HG02870 (cell line): ENCODE results near the gene ANKRD31.

Experiments used
- ATAC-seq: cut with Tn5 transposase; IDR thresholded peaks from one replicate; pipeline ENCODE4 v1.9.1; 2021; ENCODE audit warnings: mild to moderate bottlenecking, moderate library complexity; ENCODE audit not compliant: unreplicated experiment

ANKRD31 gene

DNA sequence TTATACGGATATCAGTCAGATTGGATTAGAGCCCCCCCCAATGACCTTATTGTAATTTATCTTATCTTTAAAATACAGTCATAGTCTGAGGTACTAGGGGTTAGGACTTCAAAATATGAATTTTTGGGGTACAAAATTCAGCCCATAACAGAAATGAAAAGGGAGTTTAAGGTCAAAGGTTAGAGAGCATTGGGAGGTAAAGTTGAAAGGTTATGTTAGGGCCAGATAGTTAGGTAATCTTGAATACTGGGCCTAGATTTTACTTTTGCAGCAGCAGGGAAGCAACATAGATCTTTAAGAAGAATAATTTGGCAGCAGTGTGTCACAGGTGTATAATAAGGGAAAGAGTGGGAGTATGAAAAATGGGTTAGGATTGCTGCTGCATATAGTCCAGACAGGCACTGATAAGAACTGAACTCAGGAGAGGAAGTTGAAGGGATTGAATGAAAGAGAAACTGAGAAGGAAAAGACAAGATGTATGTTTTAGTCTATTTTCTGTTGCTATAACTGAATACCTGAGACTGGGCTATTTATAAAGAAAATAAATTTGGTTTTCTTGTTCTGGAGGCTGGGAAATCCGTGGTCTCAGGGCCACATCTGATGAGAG, 173.7 kb downstream of the ANKRD31 start:
- ATAC-seq = no peak

DNA sequence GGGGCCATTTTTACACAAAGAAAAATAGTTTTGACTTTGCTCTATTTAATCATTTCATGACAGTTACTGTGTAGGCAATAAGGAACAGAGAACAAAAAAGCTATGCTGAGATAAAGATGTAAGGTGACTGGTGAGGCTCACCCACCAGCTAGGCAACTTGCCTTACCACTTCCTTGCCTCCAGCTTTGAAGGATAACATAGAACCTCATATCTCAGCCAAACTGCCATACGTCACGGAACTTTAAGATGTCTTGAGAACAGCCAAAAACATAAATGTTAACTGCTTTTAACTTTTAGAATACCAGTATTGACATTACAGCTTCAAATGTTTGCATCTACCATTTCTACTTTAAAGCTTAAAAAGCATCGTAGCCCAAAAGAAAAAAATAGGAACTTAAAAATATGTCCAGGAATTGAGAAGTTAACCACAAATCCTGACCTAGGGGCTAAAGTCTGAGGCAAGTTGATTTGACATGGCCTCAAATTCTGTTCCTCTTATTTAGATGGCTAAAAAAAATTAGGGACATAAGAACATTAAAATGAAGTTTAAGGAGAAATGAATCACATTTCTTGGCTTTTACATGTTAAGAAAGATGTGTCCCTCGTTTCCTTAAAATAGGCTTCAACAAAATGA, 176.6 kb downstream of the ANKRD31 start:
- no peak for ATAC-seq

DNA sequence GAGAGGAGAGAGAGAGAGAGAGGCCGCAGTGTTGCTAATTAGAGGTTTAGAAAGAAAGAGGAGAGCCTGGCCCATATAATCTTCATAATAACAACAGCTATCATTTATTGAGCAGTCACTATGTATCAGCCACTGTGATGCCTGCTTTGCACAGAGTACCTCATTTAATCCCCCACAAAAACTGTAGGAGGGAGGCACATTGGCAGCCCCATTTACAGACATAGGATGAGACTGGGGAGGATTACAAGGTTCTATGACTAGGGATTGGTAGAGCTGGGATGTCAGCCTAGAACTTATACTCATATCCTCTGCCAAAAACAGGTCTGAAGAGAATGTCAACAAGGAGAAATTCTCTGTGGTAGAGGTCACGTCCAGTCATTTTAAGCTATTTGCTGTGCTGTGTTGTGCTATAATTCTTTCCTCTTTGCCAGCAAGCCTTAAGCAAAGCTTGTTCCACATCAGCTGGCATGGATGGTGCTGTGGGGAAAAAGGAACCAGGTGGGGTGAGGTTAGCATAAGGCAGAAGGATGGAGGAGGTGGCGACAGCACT, 177.6 kb downstream of the ANKRD31 start:
- ATAC-seq = no peak

DNA sequence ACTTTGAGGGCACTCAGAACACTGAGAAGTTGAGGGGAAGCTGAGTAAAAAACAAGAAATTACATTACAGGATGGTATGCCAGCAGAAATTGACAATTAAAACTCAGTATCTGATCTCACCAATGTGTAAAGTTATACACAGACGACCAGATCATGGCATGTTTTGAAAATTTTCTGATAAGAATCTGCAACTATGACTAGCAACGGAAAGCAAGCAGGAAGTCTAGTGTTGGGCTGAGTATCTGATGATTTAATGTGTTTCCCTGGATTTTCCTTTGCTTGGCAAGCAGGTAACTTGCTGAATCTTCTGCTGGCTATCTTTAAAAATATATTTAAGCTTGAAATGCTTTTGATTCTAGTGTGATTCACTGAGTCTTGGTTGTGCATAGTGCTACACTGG, 179.1 kb downstream of the ANKRD31 start:
- ATAC-seq = no peak

DNA sequence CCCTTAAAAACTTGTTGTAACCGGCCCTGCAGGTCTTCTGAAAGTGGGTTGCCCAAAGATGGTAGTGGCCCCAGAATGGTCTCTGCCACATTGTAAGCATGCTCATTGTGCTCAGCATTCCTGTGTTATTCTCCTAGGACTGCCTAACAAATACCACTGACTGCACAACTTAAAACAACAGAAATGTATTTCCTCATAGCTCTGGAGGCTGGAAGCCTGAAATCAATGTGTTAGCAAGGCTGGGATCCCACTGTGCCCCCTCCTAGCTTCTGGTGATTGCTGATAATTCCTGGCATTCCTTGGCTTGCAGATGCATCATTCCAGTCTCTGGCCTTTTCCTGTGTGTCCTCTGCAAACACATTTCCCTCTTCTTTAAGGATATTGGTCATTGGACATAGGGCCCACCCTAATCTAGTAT, 180.9 kb downstream of the ANKRD31 start:
- ATAC-seq = no peak

DNA sequence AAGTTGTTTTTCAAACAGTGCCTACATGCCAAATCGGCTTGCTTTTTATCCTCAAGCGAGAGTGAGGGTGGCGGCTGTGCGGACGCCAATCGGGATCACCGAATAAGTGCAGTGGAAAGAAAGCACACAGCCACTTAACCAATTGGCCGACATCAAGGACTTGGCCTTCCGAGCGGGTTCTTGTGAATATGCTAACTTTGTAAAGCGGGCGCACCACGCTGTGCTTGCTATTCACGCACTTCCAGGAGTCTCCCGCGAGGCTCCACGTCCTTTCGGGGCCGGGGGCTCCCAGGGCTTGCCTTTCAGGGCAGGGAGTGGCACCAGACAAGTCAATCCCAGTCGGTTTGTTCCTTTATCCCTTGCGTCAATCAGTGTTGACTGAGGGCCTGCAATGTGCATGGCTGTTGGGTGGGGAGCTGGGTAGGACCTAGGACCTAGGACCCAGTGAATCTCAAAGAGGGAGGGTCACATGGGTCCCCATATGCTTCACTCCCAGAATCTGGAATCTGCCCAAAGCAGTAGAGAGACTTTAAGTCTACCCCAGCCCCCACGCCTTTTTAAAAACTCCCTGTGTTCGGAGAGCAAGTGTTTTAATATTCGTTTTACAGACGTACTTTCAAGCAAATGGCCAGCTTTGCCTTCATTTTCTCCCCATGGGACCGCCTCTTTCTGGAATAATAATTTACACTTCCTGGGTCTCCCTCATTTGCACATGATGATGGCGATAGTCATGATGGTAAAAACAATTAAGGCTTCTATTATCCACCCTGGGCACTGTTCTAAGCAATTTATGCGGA, 182.3 kb downstream of the ANKRD31 start:
- ATAC-seq = no peak

DNA sequence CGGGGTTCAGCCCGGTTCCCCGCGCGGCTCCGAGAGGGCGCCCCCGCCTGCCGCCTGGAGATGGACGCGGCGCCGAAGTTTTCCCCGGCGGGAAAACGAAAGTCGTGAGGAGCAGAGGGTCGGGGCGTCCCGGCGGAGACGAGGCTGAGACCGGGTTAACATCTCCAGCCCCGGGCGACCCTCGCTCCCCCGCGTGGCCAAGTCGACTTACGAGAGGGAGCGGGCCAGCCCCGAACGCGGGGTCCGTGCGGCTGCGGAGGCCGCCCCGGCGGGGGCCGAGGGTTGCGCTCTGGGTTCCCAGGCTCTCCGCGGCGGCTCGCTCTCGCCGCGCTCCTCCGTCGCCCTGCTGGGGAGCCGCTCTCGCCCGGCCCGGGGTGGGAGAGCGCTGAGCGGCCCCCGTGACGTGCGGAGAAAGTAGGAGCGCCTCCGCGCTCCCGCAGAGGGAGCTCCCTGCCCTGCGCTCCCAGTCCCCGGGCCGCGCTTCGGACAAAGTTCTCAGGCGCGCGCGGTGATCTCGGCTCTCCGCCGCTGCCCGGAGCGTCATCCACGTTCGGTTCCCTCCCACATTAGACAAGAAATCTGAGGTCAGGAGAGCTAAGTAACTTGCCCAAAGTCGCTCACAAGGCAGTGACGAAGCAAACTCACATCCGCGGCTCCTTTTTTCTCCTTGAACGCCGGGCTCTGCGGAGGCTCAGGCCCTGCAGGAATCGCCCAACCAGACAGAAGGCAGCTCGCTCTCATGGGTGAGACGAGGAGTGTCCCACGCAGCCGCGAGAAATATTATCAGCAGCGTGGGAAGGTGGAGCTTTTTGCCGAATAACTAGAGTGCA, 183.2 kb downstream of the ANKRD31 start:
- ATAC-seq = no peak

DNA sequence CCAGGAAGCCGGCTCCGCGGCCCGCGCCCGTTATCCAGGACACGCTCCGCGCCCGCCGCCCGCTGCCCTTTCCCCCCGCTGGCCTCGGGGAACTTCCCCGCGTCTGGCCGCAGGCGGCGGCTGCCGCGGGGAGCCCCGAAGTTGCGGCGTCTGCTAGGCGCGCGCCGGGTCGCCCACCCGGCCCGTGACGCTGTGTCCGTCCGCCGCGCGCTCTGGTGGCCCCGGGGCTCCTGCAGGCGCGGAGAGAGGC, 183.7 kb downstream of the ANKRD31 start:
- no peak for ATAC-seq

DNA sequence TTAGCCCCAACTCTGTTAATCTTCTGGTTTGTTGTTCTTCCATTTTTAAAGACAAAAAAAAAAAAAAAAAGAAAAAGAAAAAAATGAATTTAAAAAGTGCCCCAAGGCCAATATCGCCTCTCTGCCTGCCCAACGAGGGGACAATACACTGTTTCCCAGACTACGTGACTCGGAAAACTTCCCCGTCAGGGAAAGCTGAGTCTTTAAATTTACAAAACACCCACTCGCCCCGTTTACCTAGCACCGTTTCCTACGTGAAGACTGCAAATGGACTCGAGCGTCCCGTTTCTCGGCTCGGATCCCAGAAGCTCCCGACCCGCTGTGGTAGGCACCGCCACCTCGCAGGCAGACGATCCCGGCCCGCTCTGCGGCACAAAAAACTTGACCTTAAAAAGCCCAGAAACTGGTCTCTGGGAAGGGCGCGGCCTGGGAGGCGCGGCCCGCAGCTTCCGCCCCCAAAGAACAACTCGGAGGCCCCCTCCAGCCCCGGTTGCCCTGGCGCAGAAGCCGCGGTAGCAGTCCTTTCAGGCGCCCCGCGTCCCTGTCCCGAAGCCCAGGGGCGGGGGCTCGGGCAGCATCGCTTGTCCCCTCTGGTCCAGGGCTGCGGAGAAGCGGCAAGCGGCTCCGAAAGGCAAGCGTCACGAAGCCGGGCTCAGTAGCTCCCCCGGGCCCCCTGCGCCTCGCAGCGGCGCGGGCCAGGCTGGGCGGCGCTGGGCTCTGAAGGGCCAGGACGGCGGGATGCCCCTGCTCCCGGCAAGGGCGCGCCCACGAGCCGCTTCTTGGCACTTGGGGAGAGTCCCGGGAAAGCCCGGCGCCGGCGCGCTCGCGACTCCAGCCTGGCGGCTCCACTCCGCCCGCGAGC, 184.3 kb downstream of the ANKRD31 start, which contains the start of gene GCNT4:
TSS of gene GCNT4 (minus strand) at position 367 of the 862 bp plus-strand sequence. CDS start 22,521 bp downstream, outside the sequence.
- no peak for ATAC-seq

DNA sequence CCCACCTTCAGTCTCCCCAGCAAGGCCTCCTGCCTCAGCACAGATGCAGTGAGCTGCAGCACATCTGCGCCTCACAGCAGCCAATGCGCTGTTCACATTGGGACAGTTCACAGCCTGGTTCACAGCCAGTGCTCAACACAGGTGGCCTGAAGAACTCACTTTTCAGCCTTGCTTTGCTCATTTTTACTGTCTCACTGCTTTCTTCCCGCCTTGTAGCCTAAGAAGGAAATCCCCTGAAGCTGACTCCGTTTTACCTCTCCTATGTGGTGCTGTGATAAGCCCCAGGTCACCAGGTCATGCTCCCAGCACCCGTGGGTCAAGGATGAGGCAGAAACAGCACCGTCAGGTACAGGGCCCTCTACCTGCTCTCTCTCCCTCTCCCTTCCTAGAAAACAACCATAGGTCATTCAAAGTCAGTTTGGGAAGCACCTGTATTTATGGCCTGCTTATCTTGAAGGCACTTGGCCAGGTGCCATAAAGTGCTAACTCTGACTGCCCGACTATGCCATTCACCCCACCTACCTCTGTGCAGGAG, 185.4 kb downstream of the ANKRD31 start:
- no peak for ATAC-seq

DNA sequence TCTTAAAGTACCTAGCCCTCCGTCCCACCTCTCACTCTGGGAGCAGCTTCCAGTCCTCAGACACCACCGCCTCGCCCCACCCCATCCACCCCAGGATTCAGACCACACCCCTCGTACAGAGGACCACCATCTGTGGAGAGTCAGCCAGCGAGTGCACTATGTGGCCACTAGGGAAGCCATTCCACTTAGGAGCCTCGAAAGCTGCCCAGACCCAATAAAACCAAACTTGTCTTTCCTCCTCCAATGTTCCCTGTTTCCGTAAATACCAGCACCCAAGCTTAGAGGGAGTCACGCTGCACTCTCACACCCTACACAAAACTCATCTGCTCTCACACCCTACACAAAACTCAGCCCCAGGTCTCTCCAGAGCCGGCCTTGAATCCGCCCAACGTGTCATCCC, 186.3 kb downstream of the ANKRD31 start:
- no peak for ATAC-seq

DNA sequence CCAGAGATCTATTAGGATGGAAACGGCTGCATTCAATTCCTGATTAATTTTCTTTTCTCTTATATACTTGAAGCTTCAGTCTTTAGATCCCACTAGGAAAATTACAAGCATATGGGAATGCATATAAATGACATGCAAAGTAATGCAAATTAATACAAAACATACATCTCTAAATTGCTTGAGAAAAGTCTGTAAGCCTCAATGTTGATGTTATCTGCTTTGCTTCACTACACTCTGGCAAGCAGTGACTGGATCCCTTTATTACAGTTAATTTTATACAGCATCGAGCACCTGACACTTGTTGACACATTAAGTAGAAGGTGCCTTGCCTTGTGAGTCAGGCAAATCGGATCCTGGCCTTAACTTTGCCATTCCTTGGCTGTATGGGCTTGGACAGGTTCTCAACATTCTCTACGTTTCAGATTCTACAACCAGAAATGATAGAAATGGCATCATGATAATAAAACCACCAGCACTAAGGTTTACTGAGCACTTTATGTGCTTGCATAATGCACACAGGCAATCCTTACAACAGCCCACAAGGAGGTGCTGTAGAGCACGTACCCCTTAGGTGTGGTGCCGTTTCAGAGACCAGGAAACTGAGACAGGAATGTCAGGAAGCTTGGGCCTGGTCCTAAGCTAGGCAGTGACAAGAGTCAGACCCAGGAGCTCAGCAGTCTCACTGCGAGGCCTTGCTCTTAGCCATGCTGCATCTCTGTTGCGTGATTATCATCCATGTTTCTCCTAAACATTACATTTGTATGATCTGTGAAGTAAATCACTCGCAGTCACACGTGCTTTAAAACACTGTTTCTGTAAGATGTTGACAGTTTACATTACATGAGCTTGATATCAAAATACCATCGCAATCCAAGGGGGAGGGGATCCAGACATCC, 187.0 kb downstream of the ANKRD31 start:
- ATAC-seq = no peak

DNA sequence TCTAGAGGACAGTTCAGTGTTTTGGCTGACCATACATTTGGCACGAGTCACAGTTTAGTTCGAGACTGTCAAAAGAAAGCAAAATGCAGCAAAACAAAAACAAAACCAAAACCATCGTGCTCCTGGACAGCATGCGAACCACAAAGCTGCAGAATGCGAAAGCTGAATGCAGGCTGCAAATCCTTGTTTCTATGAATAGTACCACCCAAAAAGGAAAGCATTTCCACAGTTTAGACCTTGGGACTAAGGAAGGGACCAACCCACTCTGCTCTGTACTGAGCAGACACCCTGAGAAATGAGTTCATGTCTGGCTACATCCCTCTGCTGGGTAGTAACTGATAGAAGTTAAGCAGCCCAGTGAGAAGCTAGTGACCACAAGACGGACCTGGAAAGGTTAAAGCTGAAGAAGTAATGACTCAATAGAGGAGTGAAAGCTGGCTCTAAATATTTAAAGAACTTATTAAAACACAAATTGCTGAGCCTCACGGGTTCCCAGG, 188.2 kb downstream of the ANKRD31 start:
- ATAC-seq = no peak

DNA sequence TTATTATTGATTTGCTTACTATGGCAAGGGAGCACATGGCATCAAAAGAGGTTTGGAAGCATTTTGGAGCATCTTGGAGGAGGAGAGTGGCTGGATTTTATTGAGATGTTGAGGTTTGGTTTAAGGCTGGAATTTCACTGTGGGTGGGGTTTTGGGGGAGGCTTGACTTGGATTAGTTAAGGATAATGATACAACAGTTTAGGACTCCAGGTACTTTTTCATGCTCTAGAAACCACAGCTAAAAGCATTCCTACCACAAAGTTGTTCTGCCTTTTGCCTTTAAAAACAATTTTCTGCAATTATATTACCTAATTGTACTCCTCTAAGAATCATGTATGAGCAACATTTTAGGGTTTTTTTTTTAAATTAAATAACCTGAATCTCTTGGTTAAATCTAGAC, 189.3 kb downstream of the ANKRD31 start:
- ATAC-seq = no peak

DNA sequence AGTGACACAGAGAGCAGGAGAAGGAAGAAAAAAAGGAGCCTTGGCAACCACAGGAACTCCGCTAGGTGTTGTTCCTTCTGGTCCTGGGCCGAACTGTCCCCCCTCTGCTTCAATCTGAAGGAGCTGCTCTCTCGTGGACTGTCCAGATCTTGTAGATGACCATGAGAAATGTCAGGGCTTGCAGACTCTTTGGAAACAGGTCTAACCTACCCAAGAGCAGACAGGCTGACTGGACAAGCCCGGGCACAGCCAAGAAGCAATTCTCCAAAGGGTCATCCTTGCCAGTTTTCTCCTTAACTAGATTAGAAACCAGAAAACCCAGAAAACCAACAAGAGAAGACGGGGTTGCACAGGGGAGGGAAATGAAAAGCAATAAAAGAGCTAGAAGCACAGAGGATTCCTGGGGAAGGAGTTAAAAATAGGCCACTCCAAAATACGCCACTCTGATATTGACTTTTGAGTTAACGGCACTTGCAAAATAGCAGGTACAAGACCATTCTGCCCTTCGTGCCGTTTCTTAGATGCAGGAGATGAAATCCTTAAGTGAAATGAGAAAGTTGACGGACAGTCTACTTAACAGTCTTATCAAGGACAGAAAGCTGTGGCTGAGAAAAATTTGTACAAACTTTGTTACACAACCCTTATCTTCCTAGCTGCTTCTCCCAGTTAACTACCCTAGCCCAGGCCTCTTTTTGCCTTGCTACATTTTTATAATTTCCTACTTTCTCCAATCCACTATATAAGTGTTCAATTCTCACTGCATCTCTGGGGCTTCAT, 190.1 kb downstream of the ANKRD31 start:
- no peak for ATAC-seq

DNA sequence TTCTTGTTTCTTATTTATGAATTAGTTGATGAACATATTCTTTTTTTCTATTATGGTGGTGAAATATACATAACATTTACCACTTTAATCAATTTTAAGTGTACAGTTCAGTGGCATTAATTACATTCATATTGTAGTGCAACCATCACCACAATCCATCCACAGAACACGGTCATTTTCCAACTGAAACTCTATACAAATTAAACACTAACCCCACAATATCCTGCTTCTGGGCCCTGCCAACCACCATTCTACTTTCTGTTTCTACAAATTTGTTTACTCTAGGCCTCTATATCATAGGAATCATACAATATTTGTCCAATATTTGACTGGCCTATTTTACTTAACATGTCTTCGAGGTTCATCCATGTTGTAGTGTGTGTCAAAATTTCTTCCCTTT, 191.6 kb downstream of the ANKRD31 start:
- no peak for ATAC-seq

DNA sequence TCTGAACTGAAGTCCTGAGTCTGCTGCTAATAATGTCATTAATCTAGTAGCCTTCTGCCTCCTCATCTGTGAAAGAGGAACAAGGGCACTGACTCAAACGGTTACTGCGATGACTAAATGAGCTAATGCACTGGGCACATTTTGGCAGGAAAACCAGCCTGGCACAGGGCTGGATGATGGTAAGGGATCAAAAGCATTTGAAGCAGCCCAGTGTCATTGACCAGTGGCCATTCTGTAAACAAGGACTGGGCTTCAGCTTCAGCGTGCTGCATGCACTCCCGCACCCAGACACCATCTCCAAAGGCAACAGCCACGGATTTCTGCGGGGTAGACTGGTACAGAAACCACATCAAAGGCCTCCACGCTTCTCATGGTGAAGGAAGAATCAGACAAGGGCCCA, 192.3 kb downstream of the ANKRD31 start:
- no peak for ATAC-seq

DNA sequence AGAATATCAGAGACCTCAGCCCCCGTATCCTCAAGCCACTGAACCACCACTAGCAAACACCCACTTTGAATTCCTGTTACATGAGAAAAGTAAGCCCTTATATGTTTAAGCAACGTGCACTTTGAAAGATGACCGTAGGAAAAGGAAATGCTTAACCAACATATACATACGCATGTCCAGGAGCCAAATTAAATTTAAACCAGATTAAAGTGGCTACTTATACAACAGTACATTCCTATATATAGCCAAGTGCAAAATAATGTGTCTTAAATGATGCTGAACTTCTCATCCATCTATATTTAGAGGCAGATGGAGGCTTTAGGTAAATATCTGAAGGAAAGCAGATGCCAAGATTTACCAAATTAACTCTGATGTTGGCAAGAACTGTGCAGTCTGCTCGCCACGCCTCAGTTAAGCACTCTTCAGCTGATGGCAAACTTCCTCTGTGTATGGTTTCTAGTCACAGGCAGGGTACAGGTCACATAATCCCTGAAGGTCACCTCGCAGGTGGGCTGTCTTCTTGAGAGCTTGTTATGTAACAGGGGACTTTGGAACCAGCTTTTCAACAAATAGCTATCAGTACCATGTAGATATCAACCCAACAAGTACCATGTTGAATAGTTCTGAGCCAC, 192.9 kb downstream of the ANKRD31 start:
- no peak for ATAC-seq
